Hepatocyte (in vitro differentiated cells): ENCODE measurements around the gene KIF1C. TPM values are rescaled to one million over a fixed set of nuclear protein-coding genes. Genes with fewer than 3 reads are reported as not detected.

ENCODE experiments used
- DNase-seq: peaks from one replicate; pipeline ENCODE4 v3.0.0-alpha.2; 2016; ENCODE audit warnings: low spot score
- H2AFZ ChIP-seq: fragments of 200-600 bp; sonication (generic); 2 replicates; pipeline ENCODE4 v1.6.0; 2016; ENCODE audit warnings: antibody characterized with exemption, mild to moderate bottlenecking
- H3K27ac ChIP-seq: fragments of 200-600 bp; sonication (generic); 2 replicates; pipeline ENCODE4 v1.5.1; 2016; ENCODE audit warnings: mild to moderate bottlenecking
- H3K27me3 ChIP-seq: fragments of 200-600 bp; sonication (generic); 2 replicates; pipeline ENCODE4 v1.6.1; 2016
- H3K36me3 ChIP-seq: fragments of 200-600 bp; sonication (generic); replicated peaks from 2 replicates; pipeline ENCODE4 v1.5.1; 2016; ENCODE audit warnings: low read depth; ENCODE audit not compliant: insufficient read depth
- H3K4me1 ChIP-seq: fragments of 200-600 bp; sonication (generic); 2 replicates; pipeline ENCODE4 v1.5.1; 2016; ENCODE audit warnings: mild to moderate bottlenecking, moderate library complexity; ENCODE audit not compliant: insufficient read depth
- H3K4me2 ChIP-seq: fragments of 200-600 bp; sonication (generic); 2 replicates; pipeline ENCODE4 v1.6.0; 2016
- H3K4me3 ChIP-seq: fragments of 200-600 bp; sonication (generic); 2 replicates; pipeline ENCODE4 v1.5.1; 2016; ENCODE audit warnings: mild to moderate bottlenecking
- H3K79me2 ChIP-seq: fragments of 200-600 bp; sonication (generic); 2 replicates; pipeline ENCODE4 v1.6.0; 2017; ENCODE audit warnings: mild to moderate bottlenecking
- H3K9me2 ChIP-seq: fragments of 200-600 bp; sonication (generic); replicated peaks from 2 replicates; pipeline ENCODE4 v1.6.0; 2017; ENCODE audit warnings: mild to moderate bottlenecking; ENCODE audit not compliant: insufficient read depth
- H3K9me3 ChIP-seq: fragments of 200-600 bp; sonication (generic); 2 replicates; pipeline ENCODE4 v1.5.1; 2016; ENCODE audit warnings: low read depth, mild to moderate bottlenecking
- H4K20me1 ChIP-seq: fragments of 200-600 bp; sonication (generic); 2 replicates; pipeline ENCODE4 v1.6.0; 2016; ENCODE audit warnings: mild to moderate bottlenecking; ENCODE audit not compliant: insufficient read depth, poor library complexity, severe bottlenecking
- CTCF ChIP-seq: fragments of 200-600 bp; sonication (generic); IDR thresholded peaks from 2 replicates; pipeline ENCODE4 v1.5.1; 2016; ENCODE audit warnings: antibody characterized with exemption, mild to moderate bottlenecking; ENCODE audit not compliant: poor library complexity
- EZH2 ChIP-seq: fragments of 200-600 bp; sonication (generic); IDR thresholded peaks from 2 replicates; pipeline ENCODE4 v1.6.1; 2016; ENCODE audit warnings: antibody characterized with exemption, mild to moderate bottlenecking, borderline replicate concordance
- EZH2phosphoT487 ChIP-seq: fragments of 200-600 bp; sonication (generic); IDR thresholded peaks from one replicate; pipeline ENCODE4 v1.6.1; 2018; ENCODE audit warnings: antibody characterized with exemption, mild to moderate bottlenecking, low read depth, moderate library complexity; ENCODE audit not compliant: unreplicated experiment, severe bottlenecking
- WGBS: methylation state at CpG from one replicate; pipeline ENCODE4 v1.1.6; 2016; ENCODE audit warnings: low lambda C conversion rate; ENCODE audit errors: missing lambda C conversion rate; 5-methylcytosine and 5-hydroxymethylcytosine counted together
- polyA plus RNA-seq: library from polyadenylated mRNA; unstranded; fragments of >200 nt; fragmentation: Nextera tagmentation; extraction: Ambion mirVana; gene quantifications from 2 replicates; pipeline ENCODE4 v1.2.1, GENCODE V29; 2016
- total RNA-seq: library from RNA; depleted of rRNA; stranded (reverse); fragments of >200 nt; gene quantifications from 2 replicates; pipeline ENCODE4 v1.2.3, GENCODE V29; 2014

KIF1C gene
- total and polyA plus RNA-seq, 2 experiments from 2014 or later, result 59.4 to 75.9 TPM

DNA sequence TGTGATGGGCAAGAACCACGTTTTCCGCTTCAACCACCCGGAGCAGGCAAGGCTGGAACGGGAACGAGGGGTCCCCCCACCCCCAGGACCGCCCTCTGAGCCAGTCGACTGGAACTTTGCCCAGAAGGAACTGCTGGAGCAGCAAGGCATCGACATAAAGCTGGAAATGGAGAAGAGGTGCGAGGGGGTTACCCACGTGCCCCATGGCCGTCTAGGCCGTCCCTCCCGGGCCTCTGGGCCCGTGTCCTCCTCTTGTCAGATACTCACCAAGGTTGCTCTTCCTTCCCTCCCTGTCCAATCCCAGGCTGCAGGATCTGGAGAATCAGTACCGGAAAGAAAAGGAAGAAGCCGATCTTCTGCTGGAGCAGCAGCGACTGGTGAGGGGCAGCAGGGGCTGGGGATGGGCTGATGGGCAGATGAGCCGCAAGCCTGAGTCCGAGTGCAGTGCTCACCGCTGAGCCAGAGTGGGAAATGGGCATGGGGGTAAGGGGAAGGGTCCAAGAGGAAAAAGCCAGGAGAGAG lies 22.8 kb downstream of the KIF1C start:
- no peaks in the 10 kb centered on the region for H3K9me3 ChIP-seq
- H2AFZ ChIP-seq, result no peak overlapping the region
- TF ChIP-seq EZH2phosphoT487, result no peak
- no peak for TF ChIP-seq CTCF
- no peak for TF ChIP-seq EZH2
- H3K4me3 ChIP-seq, result no peak overlapping the region
- WGBS, result 96% methylated on average over 20 of the region's 20 CpGs
- H3K79me2 ChIP-seq, result no peaks in the 10 kb centered on the region
- no peaks in the 10 kb centered on the region for H4K20me1 ChIP-seq
- no peak overlapping the region for H3K4me2 ChIP-seq
- H3K4me1 ChIP-seq, result no peaks in the 10 kb centered on the region
- H3K27ac ChIP-seq, result no peak overlapping the region
- DNase-seq, result no peak
- H3K9me2 ChIP-seq, result no peaks in the 10 kb centered on the region
- no peaks in the 10 kb centered on the region for H3K36me3 ChIP-seq
- H3K27me3 ChIP-seq, result no peaks in the 10 kb centered on the region

- WGBS, result 95% methylated on average over 30 of the region's 30 CpGs
- no peaks in the 10 kb centered on the region for H3K36me3 ChIP-seq
Observed at GRCh38 chr17:5022171-5022711, 24.5 kb downstream of the KIF1C start.

GRCh38 chr17:5023588-5024147 lies 25.9 kb downstream of the KIF1C start:
- no peaks in the 10 kb centered on the region for H3K4me1 ChIP-seq
- H3K4me3 ChIP-seq, result no peak overlapping the region
- no peaks in the 10 kb centered on the region for H3K27me3 ChIP-seq
- no peaks in the 10 kb centered on the region for H3K9me2 ChIP-seq
- H3K36me3 ChIP-seq, result no peaks in the 10 kb centered on the region
- TF ChIP-seq EZH2, result no peak
- TF ChIP-seq CTCF, result no peak
- TF ChIP-seq EZH2phosphoT487, result no peak
- DNase-seq, result no peak
- 95% methylated on average over 15 of the region's 29 CpGs for WGBS
- no peak overlapping the region for H3K27ac ChIP-seq
- H3K79me2 ChIP-seq, result no peaks in the 10 kb centered on the region
- no peak overlapping the region for H3K4me2 ChIP-seq
- no peak overlapping the region for H2AFZ ChIP-seq
- H4K20me1 ChIP-seq, result no peaks in the 10 kb centered on the region
- no peaks in the 10 kb centered on the region for H3K9me3 ChIP-seq

More at GRCh38 chr17:5022171-5022711, 24.5 kb downstream of the KIF1C start:
- no peak for TF ChIP-seq CTCF
- no peak for TF ChIP-seq EZH2
- TF ChIP-seq EZH2phosphoT487, result no peak
- H3K27me3 ChIP-seq, result no peaks in the 10 kb centered on the region
- DNase-seq, result no peak
- H2AFZ ChIP-seq, result no peak overlapping the region
- no peak overlapping the region for H3K4me2 ChIP-seq
- H3K79me2 ChIP-seq, result no peaks in the 10 kb centered on the region
- H3K27ac ChIP-seq, result no peak overlapping the region
- H4K20me1 ChIP-seq, result no peaks in the 10 kb centered on the region
- no peaks in the 10 kb centered on the region for H3K9me3 ChIP-seq
- H3K9me2 ChIP-seq, result no peaks in the 10 kb centered on the region
- no peak overlapping the region for H3K4me3 ChIP-seq
- H3K4me1 ChIP-seq, result no peaks in the 10 kb centered on the region
